ENCODE results near the gene SGMS1.
"Not testable (repeated sequence)": the region's sequence is repeated elsewhere in the genome, so short reads cannot be mapped to it uniquely, and the experiment has no call there.

SGMS1 gene

DNA sequence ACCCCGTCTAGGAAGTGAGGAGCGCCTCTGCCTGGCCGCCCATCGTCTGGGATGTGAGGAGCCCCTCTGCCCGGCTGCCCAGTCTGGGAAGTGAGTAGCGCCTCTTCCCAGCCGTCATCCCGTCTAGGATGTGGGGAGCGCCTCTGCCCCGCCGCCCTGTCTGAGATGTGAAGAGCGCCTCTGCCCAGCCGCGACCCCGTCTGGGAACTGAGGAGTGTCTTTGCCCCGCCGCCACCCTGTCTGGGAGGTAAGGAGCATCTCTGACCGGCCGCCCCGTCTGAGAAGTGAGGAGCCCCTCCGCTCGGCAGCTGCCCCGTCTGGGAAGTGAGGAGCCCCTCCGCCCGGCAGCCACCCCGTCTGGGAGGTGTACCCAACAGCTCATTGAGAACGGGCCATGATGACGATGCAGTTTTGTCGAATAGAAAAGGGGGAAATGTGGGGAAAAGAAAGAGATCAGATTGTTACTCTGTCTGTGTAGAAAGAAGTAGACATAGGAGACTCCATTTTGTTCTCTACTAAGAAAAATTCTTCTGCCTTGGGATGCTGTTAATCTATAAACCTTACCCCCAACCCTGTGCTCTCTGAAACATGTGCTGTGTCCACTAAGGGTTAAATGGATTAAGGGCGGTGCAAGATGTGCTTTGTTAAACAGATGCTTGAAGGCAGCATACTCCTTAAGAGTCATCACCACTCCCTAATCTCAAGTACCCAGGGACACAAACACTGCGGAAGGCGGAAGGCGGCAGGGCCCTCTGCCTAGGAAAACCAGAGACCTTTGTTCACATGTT is 267.9 kb downstream of the SGMS1 start:
- H3K36me3 ChIP-seq (ENCODE audit: insufficient read depth, low read length); H3K4me3 ChIP-seq (ENCODE audit: low read length); H3K9me3 ChIP-seq (ENCODE audit: insufficient read depth, low read depth, low read length); H3K9ac ChIP-seq (ENCODE audit: low read depth, low read length); H3K27me3 ChIP-seq (ENCODE audit: insufficient read depth, low read length); H3K27ac ChIP-seq (ENCODE audit: low read depth, low read length); H3K4me1 ChIP-seq (ENCODE audit: insufficient read depth, low read length): not testable (repeated sequence)
- 93% methylated on average over 29 of the region's 33 CpGs for WGBS

DNA sequence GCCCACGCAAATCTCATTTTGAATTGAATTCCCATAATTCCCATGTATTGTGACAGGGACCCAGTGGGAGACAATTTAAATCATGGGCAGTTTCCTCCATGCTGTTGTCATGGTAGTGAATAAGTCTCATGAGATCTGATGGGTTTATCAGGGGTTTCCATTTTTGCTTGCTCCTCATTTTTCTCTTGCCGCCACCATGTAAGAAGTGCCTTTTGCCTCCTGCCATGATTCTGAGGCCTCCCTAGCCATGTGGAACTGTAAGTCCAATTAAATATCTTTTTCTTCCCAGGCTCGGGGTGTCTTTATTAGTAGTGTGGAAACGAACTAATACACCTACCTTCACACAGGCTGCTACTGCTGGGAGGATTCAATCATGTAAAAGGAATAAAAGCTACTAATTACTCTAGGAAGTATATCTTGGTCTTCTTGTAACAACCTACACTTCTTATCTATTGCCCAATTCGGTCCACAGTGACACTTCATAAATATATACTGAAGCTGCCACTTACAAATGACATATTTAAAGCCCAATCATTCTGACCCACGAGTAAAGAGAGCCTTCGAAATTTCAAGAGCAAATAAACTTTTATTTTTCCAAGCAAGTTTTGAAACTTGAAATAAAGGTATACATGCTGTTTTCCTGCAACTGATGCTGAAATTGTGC is 272.1 kb downstream of the SGMS1 start:
- no peak overlapping the region for H3K4me3 ChIP-seq (ENCODE audit: low read length)
- H3K9me3 ChIP-seq (ENCODE audit: insufficient read depth, low read depth, low read length) = 0 out of 2 replicates have a peak, but pooled peaks cover 10% of the 10 kb centered on the region
- H3K27ac ChIP-seq (ENCODE audit: low read depth, low read length) = no peak overlapping the region
- H3K9ac ChIP-seq (ENCODE audit: low read depth, low read length) = no peak overlapping the region
- no peaks in the 10 kb centered on the region for H3K36me3 ChIP-seq (ENCODE audit: insufficient read depth, low read length)
- no peaks in the 10 kb centered on the region for H3K27me3 ChIP-seq (ENCODE audit: insufficient read depth, low read length)
- no peaks in the 10 kb centered on the region for H3K4me1 ChIP-seq (ENCODE audit: insufficient read depth, low read length)
- WGBS = 93% methylated on average over 6 of the region's 7 CpGs

GRCh38 chr10:50350366-50350765 is 273.4 kb downstream of the SGMS1 start:
- 0 out of 2 replicates have a peak, but pooled peaks cover 10% of the 10 kb centered on the region for H3K9me3 ChIP-seq (ENCODE audit: insufficient read depth, low read depth, low read length)
- H3K27me3 ChIP-seq (ENCODE audit: insufficient read depth, low read length) = no peaks in the 10 kb centered on the region
- H3K4me3 ChIP-seq (ENCODE audit: low read length) = no peak overlapping the region
- H3K27ac ChIP-seq (ENCODE audit: low read depth, low read length) = no peak overlapping the region
- no peaks in the 10 kb centered on the region for H3K4me1 ChIP-seq (ENCODE audit: insufficient read depth, low read length)
- WGBS = 94% methylated on average over 5 of the region's 5 CpGs
- H3K36me3 ChIP-seq (ENCODE audit: insufficient read depth, low read length) = no peaks in the 10 kb centered on the region
- H3K9ac ChIP-seq (ENCODE audit: low read depth, low read length) = no peak overlapping the region

DNA sequence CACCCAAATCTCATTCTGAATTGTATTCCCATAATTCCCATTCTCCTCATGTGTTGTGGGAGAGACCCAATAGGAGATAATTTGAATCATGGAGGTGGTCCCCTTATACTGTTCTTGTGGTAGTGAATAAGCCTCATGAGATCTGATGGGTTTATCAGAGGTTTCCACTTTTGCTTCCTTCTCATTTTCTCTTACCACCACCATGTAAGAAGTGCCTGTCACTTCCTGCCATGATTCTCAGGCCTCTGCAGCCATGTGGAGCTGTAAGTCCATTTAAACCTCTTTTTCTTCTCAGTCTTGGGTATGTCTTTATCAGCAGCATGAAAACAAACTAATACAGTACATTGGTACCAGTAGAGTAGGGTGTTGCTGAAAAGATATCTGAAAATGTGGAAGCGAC is 274.2 kb downstream of the SGMS1 start:
- Histone ChIP-seq H3K4me3 (ENCODE audit: low read length) (no peak overlapping the region), H3K27ac (ENCODE audit: low read depth, low read length) (no peak overlapping the region), H3K27me3 (ENCODE audit: insufficient read depth, low read length) (no peaks in the 10 kb centered on the region), H3K9ac (ENCODE audit: low read depth, low read length) (no peak overlapping the region), H3K4me1 (ENCODE audit: insufficient read depth, low read length) (no peaks in the 10 kb centered on the region), H3K36me3 (ENCODE audit: insufficient read depth, low read length) (no peaks in the 10 kb centered on the region), H3K9me3 (ENCODE audit: insufficient read depth, low read depth, low read length) (0 out of 2 replicates have a peak, but pooled peaks cover 10% of the 10 kb centered on the region)
- WGBS = 95% methylated on average over 1 of the region's 1 CpG

DNA sequence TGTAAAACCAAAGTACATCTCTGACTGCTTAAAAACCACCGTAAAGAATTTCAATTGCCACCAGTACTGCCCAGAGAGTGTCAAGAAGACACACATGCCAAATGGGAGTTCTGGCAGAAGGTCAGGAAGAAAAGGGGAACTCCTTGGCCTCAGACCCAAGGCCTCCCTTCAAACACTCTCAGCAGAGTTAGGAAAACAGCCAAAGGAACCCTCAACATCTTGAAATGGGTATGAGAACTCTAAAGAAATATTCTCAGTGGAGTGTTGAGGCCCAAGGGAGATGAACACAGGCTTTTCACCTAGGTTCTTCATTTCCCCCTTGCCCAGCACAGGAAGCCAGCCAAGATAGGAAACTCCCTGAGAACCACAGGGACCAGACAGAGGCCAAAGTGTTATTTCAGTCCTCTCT is 276.4 kb downstream of the SGMS1 start:
- 94% methylated on average over 1 of the region's 1 CpG for WGBS
- Histone ChIP-seq H3K9me3 (ENCODE audit: insufficient read depth, low read depth, low read length) (0 out of 2 replicates have a peak, but pooled peaks cover 10% of the 10 kb centered on the region), H3K4me1 (ENCODE audit: insufficient read depth, low read length) (no peaks in the 10 kb centered on the region), H3K4me3 (ENCODE audit: low read length) (no peak overlapping the region), H3K27ac (ENCODE audit: low read depth, low read length) (no peak overlapping the region), H3K27me3 (ENCODE audit: insufficient read depth, low read length) (no peaks in the 10 kb centered on the region), H3K9ac (ENCODE audit: low read depth, low read length) (no peak overlapping the region), H3K36me3 (ENCODE audit: insufficient read depth, low read length) (peaks cover 13% of the 10 kb centered on the region)

GRCh38 chr10:50346942-50347341 is 276.8 kb downstream of the SGMS1 start:
- Histone ChIP-seq H3K27me3 (ENCODE audit: insufficient read depth, low read length) (no peaks in the 10 kb centered on the region), H3K9me3 (ENCODE audit: insufficient read depth, low read depth, low read length) (0 out of 2 replicates have a peak, but pooled peaks cover 5% of the 10 kb centered on the region), H3K4me3 (ENCODE audit: low read length) (no peak overlapping the region), H3K36me3 (ENCODE audit: insufficient read depth, low read length) (peaks cover 13% of the 10 kb centered on the region), H3K4me1 (ENCODE audit: insufficient read depth, low read length) (no peaks in the 10 kb centered on the region), H3K27ac (ENCODE audit: low read depth, low read length) (no peak overlapping the region), H3K9ac (ENCODE audit: low read depth, low read length) (no peak overlapping the region)
- 99% methylated on average over 2 of the region's 2 CpGs for WGBS

DNA sequence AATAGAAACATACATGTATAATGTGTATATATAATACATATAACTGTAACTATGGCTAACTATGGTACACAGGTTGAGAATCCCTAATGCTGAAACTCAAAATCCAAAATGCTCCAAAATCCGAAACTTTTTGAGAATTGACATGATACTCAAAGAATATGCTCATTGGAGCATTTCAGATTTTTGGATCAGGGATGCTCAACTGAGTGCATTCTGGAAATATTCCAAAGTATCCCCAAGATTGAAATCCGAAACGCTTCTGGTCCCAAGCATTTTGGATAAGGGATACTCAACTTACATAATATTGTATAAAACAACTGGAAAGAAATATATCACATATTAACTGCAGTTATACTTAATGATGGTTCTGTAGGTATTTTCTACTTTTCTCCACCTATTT is 278.2 kb downstream of the SGMS1 start:
- Histone ChIP-seq H3K9ac (ENCODE audit: low read depth, low read length) (no peak overlapping the region), H3K4me1 (ENCODE audit: insufficient read depth, low read length) (no peaks in the 10 kb centered on the region), H3K4me3 (ENCODE audit: low read length) (no peak overlapping the region), H3K27ac (ENCODE audit: low read depth, low read length) (no peak overlapping the region), H3K27me3 (ENCODE audit: insufficient read depth, low read length) (no peaks in the 10 kb centered on the region), H3K9me3 (ENCODE audit: insufficient read depth, low read depth, low read length) (0 out of 2 replicates have a peak, but pooled peaks cover 3% of the 10 kb centered on the region), H3K36me3 (ENCODE audit: insufficient read depth, low read length) (peaks cover 13% of the 10 kb centered on the region)
- 94% methylated on average over 1 of the region's 3 CpGs for WGBS

DNA sequence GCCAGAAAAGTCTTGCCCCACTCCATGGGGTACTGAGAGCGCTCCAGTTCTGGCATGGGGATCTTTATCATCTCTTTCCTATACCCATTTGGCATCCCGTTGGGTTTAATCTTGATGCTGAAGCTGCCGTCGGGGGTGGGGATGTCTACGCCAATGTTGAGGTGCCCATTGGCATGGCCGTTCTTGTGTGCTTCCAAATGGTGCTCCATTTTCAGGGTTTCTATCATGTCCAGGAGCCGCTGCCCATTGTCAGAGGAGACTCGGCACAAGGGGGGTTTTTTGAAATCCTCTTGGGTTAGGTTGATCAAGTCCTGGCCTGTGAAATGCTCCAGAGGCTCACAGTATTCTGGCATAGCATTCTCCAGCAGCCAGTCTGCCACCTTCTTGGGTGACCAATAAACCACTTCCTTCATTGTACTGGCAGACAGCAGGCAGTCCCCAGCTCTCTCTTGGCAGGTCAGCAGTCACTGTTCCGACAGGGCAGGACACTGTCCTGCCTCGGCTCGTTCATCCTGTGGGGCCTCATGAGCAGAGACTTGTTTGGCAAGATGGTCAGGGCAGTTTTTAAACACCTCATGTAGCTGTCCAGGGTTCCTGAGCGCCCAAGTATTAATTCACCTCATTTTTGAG is 279.9 kb downstream of the SGMS1 start:
- Histone ChIP-seq H3K4me1 (ENCODE audit: insufficient read depth, low read length) (no peaks in the 10 kb centered on the region), H3K4me3 (ENCODE audit: low read length) (no peak overlapping the region), H3K9ac (ENCODE audit: low read depth, low read length) (no peak overlapping the region), H3K9me3 (ENCODE audit: insufficient read depth, low read depth, low read length) (no peaks in the 10 kb centered on the region), H3K27ac (ENCODE audit: low read depth, low read length) (no peak overlapping the region), H3K36me3 (ENCODE audit: insufficient read depth, low read length) (peaks cover 13% of the 10 kb centered on the region), H3K27me3 (ENCODE audit: insufficient read depth, low read length) (no peaks in the 10 kb centered on the region)
- WGBS = 96% methylated on average over 12 of the region's 12 CpGs

DNA sequence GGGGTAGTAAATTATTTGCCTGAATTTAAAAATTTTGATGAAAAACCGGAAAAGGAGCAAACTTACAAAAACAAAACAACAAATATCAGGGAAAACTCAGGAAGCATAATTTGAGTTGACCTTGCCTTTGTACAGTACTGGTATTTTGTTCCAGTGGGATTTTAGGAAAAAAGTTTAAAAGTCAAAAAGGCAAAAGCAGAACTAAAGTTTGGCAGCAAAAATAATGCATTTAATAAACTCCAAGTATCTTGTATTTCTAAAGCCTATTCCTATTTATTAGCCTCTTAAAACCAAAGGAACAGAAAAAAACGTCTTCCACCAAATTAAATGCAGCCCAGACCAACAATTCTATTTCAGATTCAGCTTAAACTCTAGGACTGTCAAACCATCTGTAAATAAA is 281.8 kb downstream of the SGMS1 start:
- 84% methylated on average over 1 of the region's 2 CpGs for WGBS
- H3K4me1 ChIP-seq (ENCODE audit: insufficient read depth, low read length) = no peaks in the 10 kb centered on the region

GRCh38 chr10:50336140-50336539 is 287.6 kb downstream of the SGMS1 start:
- H3K4me1 ChIP-seq (ENCODE audit: insufficient read depth, low read length) = no peaks in the 10 kb centered on the region
- no peak overlapping the region for H3K9ac ChIP-seq (ENCODE audit: low read depth, low read length)
- H3K27me3 ChIP-seq (ENCODE audit: insufficient read depth, low read length) = no peaks in the 10 kb centered on the region
- no peaks in the 10 kb centered on the region for H3K36me3 ChIP-seq (ENCODE audit: insufficient read depth, low read length)
- H3K27ac ChIP-seq (ENCODE audit: low read depth, low read length) = no peak overlapping the region
- H3K4me3 ChIP-seq (ENCODE audit: low read length) = no peak overlapping the region
- H3K9me3 ChIP-seq (ENCODE audit: insufficient read depth, low read depth, low read length) = no peaks in the 10 kb centered on the region
- 91% methylated on average over 4 of the region's 4 CpGs for WGBS

More for the DNA sequence above, 281.8 kb downstream of the SGMS1 start:
- H3K27ac ChIP-seq (ENCODE audit: low read depth, low read length) = no peak overlapping the region
- H3K36me3 ChIP-seq (ENCODE audit: insufficient read depth, low read length) = peaks cover 13% of the 10 kb centered on the region
- H3K4me3 ChIP-seq (ENCODE audit: low read length) = no peak overlapping the region
- no peak overlapping the region for H3K9ac ChIP-seq (ENCODE audit: low read depth, low read length)
- H3K27me3 ChIP-seq (ENCODE audit: insufficient read depth, low read length) = no peaks in the 10 kb centered on the region
- no peaks in the 10 kb centered on the region for H3K9me3 ChIP-seq (ENCODE audit: insufficient read depth, low read depth, low read length)

- no peak overlapping the region for H3K4me3 ChIP-seq (ENCODE audit: low read length)
- no peaks in the 10 kb centered on the region for H3K4me1 ChIP-seq (ENCODE audit: insufficient read depth, low read length)
- WGBS = 83% methylated on average over 1 of the region's 2 CpGs
- no peaks in the 10 kb centered on the region for H3K36me3 ChIP-seq (ENCODE audit: insufficient read depth, low read length)
- H3K9me3 ChIP-seq (ENCODE audit: insufficient read depth, low read depth, low read length) = no peaks in the 10 kb centered on the region
- H3K27me3 ChIP-seq (ENCODE audit: insufficient read depth, low read length) = no peaks in the 10 kb centered on the region
- H3K9ac ChIP-seq (ENCODE audit: low read depth, low read length) = no peak overlapping the region
- H3K27ac ChIP-seq (ENCODE audit: low read depth, low read length) = no peak overlapping the region
Observed at GRCh38 chr10:50335397-50335796, 288.4 kb downstream of the SGMS1 start.
